Myocyte (in vitro differentiated cells): ENCODE results near the gene CHST15. TPM values are rescaled to one million over a fixed set of nuclear protein-coding genes. Genes with fewer than 3 reads are reported as not detected.
A peak's percentile ranks its signal among the peaks of the same experiment; 100 is the strongest.

ENCODE experiments used
- DNase-seq: peaks from one replicate; pipeline ENCODE4 v3.0.0-alpha.2; 2012; ENCODE audit warnings: low read depth
- total RNA-seq: library from RNA; depleted of rRNA; stranded (reverse); fragments of >200 nt; gene quantifications from 2 replicates; pipeline ENCODE4 v1.2.3, GENCODE V29; 2014

The CHST15 gene
- total RNA-seq, 1 donor from 2014 or later: 26.9 TPM

DNA sequence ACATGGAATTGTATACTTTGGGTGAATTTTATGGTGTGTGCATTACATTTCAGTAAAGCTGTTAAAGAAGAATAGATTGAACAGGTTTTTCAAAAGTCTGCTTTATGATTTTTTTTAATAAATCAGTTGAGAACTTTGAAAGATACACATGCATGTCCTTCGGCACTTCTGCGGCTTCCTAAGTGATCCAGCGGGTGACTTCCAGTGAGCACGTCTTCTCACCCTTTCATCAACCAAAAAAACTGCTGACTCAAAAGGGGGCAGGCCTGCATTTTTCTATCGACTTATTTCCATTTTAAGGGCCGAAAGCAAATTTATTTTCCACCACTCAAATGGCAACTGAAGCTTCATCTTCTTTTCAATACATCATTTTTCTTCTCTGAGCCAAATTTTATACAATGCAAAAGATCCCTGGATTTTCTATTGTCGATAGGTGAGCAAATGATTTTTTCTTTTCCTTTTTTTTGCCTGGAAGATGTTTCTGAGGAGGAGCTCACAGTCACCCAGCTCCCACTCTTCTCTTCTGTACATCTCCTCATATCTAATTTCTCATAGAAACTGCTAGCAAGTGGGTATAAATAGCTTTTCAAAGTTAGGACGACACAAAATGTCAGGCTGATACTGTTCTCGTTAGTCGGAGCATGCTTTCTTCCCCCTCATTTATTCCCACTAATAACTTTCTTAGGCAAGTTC, 10.2 kb downstream of the CHST15 start:
- DNase-seq: no peak

DNA sequence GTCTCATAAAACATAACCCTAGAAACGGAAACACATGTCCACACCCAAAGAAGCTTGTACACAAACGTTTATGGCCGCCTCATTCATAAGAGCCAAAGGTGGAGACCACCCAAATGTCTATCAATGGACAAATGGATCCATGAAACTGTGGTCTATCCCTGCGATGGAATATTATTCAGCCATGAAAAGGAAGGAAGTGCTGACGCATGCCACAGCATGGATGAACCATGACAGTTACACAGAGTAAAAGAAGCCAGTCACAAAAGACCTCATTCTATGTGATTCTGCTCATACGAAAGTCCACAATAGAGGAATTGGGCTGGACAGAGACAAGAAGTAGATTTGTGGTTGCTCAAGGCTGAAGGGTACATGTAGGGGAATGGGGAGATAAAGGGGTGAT, 10.8 kb downstream of the CHST15 start:
- no peak for DNase-seq

DNA sequence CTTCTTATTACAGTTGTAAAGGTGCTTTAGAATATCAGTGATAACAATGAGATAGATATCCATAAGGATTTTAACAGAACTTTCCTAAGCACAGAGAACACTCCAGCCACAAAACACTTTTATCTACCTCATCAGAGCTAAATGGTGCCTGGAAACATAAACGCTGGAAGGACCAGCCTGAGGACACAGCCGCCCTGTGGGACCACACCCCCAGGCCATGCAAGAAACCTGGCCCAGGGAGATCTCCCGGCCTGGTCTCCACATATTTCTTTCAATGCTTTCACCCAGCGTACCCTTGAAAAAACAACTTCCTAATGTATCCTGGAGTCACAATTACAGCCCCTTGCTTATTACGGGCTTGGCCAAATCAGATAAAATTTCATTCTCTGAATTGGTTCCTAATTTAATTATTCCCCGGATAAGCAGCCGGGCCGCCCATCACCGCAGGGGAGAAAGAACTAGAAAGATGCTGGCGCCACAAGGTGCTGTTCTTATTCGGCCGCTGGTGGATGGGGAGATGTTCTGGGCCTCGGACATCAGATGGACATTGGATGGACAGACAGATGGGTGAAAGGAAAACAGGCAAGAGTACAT, 11.8 kb downstream of the CHST15 start:
- no peak for DNase-seq

DNA sequence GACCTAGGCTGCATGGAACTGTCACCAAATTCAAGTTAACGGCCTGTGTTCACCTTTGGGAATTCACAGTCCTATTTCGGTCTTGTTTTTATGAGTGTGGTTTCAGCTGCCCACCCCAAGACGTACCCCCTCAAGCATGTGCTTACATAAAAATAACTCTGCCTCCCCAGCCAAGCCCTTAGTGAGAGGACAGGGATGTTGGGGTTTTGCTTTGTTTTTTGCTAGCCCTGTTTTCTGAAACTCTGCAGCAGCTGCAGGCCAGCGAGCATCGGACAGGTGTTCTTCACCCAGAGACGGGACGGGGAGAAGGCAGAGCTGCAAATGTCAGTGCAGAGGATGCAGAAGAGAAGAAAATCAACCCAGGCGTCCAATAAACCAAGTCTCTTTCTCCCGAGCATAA, 13.5 kb downstream of the CHST15 start:
- DNase-seq: peak; percentile 85

DNA sequence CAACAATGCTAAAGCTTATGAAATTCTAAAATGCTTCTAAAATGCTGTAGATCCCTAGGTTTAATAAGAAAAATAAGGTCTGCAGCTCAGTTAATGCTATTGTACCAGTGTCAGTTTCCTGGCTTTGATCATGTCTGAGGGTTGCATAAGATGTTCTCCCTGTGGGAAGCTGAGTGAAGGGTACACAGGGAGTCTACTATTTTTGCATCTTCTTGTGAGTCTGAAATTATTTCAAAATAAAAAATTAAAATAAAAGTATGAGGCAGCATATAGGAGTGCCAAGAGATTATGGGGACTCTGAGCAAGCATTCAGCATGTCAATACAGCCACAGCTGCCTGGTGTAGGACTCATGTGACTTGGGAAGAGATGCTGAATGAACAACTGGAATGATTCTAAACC, 14.7 kb downstream of the CHST15 start:
- no peak for DNase-seq

DNA sequence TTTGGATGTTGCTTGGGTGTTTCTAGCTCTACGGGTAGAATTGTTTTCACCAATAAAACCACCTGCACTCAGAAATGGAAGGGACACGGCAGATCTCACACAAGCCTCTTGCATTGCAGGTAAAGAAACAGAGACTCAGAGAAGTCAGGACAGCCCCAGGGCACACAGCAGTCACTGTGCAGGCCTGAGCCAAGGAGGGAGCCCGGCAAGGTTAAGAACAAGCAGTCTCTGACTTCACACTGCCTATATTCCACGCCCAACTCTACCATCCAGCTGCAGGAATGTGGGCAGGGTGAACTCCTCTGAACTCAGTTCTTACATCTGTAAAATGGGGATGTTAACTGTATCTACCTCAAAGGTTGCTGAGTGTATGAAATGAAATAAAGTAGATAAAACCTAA, 15.4 kb downstream of the CHST15 start:
- no peak for DNase-seq

DNA sequence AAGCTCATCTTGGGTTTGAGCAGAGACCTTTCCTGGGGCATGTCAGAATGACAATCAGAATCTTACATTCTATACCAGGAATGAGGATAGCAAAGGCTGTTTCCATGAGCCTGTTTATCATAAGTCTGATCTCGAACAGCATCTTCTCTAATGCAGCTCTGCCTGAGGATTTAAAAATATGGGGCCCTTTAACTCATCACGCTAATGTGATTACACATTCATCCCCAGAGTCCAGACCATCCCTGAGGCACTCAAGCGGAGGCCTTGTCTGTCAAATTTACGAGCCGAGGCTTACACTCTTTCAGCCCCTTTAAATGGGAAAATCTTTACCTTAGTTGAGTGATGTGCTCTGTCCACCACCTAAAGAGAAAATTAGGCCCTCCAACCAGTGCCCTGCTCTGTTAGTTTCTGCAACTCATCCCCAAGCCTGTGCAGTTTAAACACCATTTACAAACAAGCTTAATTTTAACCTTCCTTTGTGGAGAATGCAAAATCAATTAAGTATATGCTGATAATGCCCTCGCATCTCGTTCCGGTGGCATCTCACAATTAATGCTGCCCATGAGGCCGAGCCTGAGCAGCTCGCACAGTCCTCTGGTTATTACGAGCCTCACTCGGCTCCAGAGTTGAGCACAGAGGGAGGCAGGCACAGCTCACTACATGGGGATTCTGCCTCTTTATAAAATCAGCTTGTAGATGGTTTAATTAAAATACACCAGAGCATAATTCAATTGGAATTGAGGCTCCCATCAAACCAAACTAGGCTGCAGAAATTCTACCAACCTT, 16.0 kb downstream of the CHST15 start:
- DNase-seq: no peak

DNA sequence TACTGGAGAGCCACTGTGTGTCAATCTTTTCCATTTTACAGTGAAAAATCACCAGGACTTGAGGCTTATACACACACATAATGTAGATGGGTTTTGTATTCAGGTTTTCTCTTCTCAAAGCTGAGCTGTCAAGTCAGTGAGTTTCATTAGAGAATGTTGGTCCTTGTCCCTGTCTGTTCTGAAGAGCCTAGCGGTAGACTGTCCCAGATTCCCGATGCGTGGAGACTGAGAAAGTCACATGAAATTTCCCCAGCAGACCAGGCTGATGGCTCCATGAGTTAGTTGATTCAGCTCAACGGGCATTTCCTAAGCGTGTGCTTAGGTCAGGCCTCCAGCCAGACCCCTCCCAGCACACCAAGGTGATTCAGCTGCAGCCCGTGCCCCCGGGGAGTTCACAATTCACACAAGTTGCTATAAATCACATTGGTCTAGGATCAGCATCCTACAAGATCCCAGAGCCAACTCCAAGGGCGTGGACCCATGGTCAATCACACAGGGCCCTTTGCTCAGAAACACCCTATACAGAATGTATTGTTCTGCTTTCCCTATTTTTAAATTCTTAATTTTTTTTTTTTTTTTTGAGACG, 17.2 kb downstream of the CHST15 start:
- DNase-seq: no peak

DNA sequence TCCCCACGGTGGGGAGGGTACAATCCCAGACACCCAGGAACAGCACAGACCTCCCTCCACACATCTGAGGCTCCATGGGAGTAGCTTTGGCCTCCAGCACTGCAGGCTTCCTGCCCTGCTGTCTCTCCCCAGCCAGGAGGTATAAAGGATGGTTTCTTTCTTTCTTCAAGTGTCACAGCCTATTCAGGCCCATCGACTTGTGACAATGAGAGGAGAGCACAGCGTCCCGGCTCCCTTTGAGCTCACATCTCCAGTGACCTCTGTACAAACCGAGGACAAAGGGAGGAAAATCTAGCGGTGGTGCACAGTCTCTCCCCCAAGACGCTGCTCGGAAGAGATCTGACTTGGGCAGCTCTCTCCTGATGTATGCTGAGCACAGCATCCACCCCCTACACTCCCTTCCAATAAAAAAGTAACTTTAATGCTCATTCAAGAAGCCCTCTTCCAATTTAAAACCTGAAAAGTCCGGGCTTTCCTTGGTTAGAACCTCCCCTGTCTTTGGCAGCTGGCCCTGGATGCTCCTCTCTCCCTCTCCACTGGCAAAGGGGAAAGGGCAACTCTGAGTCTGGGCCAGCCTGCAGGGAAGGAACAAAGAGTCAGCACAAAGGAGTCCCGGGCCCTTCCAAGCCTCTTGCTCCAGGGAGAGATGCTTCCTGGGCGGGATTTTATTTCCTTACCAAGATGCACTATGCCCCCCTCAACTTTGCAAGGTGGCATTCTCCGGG, 18.0 kb downstream of the CHST15 start:
- no peak for DNase-seq

DNA sequence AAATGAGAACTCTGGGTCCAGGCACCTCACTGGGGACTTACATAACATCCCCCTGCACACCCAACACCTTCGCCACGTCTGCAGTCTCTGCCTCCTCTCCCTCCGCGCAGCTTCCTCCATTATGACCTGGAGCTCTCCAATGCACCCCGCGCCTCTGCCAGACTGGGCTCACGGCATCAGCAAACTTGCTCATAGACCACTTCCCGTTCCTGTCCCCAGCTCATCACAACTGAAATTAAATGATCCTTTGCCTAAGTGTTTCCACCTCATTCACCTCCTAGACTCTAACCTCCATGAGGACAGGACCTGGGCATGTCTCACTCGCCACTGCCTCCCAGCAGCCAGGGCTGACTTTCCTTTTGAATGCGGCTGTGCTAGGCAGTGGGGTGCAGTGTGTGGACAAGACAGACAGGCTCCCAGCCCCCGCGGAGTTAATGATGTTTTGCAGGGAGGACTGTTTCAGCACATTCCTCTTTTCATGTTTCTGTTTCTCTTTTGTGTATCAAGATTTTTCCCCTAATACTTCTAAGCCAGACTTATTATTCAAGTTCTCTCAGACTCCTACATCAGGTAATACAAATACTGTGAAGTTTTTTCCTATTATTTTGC, 18.8 kb downstream of the CHST15 start:
- no peak for DNase-seq

DNA sequence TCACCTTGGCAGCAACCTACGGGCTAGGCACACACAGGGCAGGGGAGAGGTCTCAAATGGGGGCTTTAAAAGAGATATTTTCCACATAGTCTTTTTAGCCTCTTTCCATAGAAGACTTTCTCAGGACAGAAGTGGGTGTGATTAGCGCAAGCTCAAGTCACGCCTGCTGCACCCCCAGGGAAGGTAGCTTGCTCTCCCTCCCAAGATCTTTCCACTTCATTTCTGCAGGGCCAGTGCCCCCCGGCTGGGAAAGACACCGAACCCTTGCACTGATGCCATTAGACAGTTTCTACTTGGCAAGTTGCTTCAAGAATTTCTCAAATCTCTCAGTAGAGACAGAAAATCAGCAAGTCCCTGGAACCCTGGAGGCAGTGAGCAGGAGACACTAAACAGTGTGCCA, 19.4 kb downstream of the CHST15 start:
- no peak for DNase-seq

DNA sequence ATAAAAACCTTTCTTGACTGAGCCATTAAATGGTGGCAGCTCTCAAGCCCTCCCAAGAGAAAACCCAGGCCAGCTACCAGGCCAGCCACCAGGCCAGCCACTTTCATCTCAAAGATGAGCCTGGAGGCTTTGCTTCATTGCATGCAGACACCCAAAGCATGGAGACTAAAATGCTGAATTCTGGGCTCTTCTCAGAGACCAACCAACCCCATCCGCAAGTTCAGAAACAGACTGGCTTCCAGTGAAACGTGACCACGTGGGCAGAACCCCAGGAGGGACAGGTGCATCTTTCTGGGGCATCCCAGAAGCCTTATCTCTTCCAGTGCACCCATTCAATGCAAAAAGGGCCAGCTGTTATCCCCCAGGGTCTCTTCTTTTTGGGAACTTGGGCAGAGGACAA, 20.9 kb downstream of the CHST15 start:
- no peak for DNase-seq

DNA sequence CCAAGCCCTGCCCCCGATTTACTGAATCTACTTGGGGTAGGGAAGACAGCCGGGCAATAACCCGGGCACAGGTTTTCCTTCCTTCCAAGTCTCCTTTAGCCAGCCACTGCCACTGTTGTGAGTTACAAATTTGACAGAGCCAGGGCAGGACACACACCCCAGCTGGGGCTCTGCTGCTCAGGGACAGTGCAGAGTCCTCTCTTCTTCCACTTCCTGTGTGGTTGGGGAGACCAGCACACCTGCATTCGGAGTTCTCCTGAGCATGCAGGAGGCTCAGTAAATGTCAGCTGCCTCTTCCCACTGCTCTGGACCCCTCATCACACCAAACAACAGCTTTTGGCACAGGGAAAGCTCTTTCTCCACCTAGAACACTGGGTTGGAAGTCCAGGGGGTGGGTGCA, 21.3 kb downstream of the CHST15 start:
- no peak for DNase-seq

DNA sequence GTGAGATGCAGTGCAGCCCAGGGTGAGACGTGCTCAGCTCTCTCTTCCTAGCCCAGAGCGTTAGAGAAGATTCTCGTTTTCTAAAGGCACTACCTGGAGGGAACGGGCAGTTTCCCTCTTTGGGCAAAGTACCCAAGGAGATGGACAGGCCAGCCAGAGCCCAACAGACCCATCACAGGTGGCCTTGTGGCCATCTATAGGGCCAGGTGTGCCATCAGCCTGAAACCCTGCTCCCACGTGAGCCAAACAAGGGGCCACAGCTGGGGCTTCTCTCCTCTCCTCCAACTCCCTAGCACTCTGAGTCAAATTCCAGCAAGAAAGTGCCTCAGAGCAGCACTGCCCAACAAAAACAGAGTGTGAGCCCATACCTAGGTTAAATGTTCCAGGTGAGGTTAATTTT, 22.3 kb downstream of the CHST15 start:
- no peak for DNase-seq

DNA sequence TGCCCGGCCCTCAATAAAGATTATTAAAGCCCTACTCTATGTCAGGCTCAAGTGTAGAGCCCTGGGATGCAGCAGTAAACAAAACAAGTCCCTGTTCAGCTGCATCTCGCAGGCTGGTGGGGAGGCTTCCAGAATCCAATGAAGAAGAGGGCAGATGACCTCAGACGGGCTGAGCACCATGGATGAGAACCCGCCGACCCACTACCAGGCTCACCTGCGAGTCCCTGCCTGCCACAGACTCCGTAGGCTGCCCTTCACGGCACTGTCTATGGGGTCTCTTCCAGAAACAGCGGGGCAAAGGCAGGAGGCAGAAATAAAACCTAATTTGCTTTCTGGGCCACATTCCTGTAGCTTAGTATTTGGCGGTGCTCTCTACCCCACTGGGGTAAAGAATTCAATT, 22.7 kb downstream of the CHST15 start:
- no peak for DNase-seq

DNA sequence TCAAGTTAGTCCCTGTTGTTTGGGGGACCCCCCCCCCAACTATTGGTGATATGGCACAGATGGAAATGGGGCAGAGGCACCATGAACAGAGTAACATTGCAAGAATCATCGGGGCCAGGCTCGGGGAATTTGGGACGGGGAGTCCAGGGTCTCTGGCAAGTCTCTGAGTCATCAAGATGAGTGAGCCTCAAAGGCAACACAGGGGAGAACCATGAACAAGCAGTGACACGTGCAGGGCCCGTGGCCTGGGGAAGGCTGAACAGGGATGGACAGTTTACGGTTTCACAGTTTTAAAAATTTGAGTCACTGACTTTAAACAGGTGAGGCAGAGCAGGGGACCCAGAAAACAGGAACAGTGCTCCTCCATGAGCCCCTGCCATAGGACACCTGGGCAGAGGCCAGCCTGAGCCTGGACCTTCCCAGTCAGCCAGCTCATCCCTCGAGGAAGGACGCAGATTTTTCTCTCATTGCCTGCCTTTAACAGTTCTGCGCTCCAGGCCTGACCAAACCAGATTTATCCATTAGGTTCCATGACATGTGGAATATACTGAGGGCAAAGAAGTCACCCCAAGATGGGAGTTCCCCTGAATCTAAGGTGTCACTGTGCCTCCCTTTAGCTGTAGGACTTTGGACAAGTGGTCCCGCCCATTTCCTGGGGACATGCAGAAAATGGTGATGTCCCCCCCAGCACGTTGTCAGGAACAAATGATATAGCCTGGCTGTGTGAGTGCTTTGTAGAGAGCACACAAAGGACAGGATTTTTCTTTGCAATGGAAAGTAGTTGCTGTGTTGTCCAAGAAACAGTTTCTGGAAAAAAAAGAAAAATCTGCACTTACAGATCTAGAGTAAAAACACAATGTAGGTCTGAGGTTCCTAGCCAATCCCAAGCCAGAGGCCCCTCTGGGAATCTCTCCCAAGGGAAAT, 23.8 kb downstream of the CHST15 start:
- DNase-seq: no peak

DNA sequence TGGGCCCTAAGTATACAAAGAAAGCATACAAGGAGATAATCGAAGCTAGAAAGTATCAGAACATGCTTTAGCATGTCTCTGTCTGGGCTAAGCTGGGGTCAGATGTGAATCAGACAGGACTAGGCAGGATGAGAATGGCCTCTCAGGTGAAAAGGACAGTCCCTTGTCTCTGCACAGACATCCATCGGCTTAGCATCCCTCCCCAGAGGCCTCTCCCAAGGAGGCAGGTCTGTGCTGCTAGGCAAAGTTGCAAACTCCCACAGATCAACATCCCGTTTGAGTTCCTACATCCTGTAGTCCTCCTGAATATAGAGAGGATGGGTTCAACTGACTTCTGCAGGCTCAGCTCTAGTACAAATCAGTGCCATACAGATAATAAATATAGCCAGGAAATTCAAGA, 24.5 kb downstream of the CHST15 start:
- DNase-seq: no peak

DNA sequence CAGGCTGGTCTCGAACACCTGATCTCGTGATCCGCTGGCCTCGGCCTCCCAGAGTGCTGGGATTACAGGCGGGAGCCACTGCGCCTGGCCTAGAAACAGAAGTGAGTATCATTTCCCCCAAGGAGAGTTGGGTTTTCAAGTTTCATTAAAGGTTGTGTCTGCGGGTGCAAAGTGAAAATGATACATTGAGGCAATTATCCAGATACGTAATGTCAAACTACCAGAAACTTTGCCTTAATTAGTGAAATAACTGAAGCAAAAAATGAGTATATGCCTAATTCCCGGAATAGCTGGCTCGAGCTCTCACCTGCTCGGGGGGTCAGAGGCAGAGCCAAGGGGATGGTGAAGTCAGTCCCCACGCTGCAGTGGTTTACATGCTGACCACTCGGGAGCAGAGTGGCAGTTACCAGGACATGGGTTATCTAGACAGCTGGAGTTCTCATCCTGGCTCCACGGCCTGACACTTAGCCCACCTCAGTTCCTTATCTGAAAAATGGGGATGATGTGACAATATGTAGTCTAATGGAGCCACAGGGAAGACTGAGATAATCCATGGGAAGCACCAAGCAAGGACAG, 25.5 kb downstream of the CHST15 start:
- DNase-seq: no peak
